WI38 (cell line): Measurements from ENCODE around the gene ASIC5.

Experiments used
- H3K4me3 ChIP-seq: 2 replicates; pipeline ENCODE4 v1.5.1; 2011; ENCODE audit warnings: low read depth, mild to moderate bottlenecking, control low read depth, low read length
- TF ChIP-seq, protein P1 (sequence below): IDR thresholded peaks from 2 replicates; pipeline ENCODE4 v1.5.1; 2012; ENCODE audit warnings: low read depth, mild to moderate bottlenecking, control low read depth, low read length

Gene ASIC5

DNA sequence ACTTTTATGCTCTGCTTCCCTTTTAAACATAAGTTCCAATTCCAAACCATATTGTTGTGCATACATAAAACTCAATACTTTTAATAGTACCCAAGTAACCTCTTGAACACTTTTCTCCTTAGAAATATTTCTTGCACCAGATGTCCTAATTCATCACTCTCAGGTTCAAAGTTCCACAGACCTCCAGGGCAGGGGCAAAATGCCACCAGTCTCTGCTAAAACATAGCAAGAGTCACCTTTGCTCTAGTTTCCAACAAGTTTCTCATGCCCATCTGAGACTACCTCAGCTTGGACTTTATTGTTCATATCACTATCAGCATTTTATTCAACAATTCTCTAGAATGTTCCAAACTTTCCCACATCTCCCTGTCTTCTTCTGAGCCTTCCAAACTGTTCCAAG is 13.7 kb upstream of the ASIC5 start:
- no peak overlapping the region for H3K4me3 ChIP-seq
- TF ChIP-seq, protein P1, sequence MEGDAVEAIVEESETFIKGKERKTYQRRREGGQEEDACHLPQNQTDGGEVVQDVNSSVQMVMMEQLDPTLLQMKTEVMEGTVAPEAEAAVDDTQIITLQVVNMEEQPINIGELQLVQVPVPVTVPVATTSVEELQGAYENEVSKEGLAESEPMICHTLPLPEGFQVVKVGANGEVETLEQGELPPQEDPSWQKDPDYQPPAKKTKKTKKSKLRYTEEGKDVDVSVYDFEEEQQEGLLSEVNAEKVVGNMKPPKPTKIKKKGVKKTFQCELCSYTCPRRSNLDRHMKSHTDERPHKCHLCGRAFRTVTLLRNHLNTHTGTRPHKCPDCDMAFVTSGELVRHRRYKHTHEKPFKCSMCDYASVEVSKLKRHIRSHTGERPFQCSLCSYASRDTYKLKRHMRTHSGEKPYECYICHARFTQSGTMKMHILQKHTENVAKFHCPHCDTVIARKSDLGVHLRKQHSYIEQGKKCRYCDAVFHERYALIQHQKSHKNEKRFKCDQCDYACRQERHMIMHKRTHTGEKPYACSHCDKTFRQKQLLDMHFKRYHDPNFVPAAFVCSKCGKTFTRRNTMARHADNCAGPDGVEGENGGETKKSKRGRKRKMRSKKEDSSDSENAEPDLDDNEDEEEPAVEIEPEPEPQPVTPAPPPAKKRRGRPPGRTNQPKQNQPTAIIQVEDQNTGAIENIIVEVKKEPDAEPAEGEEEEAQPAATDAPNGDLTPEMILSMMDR: no peak

DNA sequence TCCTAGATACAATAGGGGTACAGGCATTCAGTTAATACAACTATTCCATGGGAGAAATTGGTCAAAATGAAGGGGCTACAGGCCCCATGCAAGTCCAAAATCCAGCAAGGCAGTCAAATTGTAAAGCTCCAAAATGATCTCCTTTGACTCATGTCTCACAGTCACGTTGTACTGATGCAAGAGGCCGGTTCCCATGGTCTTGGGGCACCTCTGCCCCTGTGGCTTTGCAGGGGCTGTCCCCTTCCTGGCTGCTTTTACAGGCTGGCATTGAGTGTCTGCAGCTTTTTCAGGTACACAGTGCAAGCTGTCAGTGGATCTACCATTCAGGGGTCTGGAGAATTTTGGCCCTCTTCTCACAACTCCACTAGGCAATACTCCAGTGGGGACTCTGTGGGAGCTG is 12.5 kb upstream of the ASIC5 start:
- TF ChIP-seq, protein P1: no peak

DNA sequence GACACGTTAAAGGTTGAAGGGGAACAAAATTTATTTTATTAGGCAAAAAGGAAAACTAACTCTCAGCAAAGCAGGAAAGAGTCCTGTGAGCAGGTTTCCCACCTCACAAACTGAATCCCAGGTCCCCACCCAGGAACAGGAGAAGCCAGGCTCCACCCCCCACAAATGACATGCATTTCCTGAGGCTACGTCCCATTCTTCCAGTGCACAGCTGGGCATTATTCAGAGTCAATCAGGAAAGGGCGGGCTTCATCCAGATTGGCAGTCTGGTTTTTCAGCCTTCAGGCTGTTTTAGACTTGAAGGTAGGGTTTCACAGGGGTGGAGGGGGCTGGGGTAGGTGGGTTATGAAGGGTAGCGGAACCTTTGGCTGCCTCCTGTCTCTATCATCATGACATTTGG is 11.9 kb upstream of the ASIC5 start:
- H3K4me3 ChIP-seq: no peak overlapping the region
- TF ChIP-seq, protein P1: no peak

More for the DNA sequence above, 12.5 kb upstream of the ASIC5 start:
- H3K4me3 ChIP-seq: no peak overlapping the region

DNA sequence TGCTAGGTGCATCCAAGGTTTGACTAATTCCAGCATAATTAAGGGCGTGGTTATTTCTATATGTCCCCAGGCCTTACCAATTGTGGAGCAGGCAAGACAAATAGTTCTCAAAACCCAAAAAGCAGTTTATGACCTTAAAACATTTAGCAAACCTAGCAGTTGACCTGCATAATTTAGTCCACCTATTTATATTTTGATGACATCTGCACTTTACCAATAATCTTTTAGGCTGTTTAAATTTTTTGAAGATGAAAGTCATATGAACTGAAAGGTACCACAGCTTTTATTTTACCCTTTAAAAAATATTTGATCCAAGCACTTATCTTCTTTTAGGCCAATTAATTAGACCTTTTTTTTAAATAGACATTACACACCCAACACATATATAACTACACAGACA is 9.8 kb upstream of the ASIC5 start:
- TF ChIP-seq, protein P1: no peak
- H3K4me3 ChIP-seq: no peak overlapping the region

DNA sequence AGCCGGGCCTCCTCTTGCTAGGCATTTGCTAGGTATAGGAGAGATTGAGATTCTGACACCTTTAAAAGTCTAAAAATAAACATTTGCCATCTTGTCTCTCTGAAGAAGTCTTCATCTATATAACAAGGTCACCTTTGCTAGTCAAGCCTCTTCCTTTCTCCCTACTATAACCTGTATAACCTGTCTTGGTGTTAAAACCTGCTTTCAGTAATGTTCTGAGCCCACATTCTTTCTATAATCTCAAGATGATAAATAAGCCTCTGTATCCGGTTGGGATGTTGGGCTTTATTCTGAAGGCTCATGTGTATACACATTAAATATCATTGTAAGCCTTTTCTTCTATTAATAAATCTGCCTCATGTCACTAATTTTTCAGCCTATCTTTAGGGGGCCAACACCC is 10.2 kb downstream of the ASIC5 start:
- TF ChIP-seq, protein P1: no peak
- no peak overlapping the region for H3K4me3 ChIP-seq

DNA sequence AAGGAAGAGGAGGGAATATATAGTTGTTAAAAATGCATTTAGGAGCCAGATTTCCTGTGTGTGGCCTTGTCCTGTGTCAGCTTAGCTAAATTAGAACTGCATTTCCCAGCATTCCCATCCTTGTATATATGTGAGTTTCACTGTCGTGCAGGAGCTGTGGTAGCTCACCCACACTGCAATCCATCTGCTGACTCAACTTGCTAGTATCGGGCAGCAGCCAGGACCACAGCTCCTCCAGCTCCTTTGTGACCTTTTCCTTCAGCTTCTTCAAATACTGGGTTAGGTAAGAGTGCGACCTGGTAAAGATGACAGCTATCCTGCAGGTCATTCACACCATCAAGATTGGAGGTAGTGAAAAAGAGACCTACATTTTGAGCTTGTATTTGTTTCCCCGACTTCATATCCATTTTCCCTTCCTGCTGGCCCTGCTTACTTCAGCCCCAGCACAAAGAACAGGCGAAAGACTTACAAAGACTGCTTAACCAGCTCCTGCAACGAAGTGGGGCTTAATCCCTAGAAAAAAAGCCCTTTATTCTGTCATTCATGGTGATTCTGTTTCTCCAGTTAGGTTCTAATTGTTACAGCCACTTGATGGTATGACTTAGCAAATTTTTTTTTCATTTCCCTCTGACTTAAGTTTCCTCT is 11.4 kb downstream of the ASIC5 start:
- TF ChIP-seq, protein P1: no peak
- no peak overlapping the region for H3K4me3 ChIP-seq

DNA sequence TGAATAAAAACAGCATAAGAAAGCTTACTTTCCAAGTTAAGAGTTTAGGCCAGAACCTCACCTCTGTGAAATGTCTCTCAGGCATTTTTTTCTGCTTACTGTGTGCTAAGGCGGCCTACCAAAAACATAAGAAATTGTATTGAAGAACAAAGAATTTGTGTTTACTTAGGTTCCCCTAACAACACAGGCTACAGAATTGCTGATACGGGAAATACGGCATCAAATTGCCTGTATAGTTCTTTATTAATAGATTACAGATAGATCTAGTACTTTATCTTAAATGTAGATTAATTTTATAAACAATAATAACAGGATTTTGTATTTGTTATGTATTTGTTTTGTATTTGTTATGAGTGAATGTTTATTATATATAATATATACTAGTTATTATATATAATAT is 12.9 kb downstream of the ASIC5 start:
- no peak overlapping the region for H3K4me3 ChIP-seq
- TF ChIP-seq, protein P1: no peak
